SH-SY5Y (cell line): ENCODE data around the gene KCNJ1.

Experiments
- GATA2 ChIP-seq: IDR thresholded peaks from 2 replicates; pipeline ENCODE4 v1.6.1; 2011; ENCODE audit warnings: mild to moderate bottlenecking, low read depth, low read length
- GATA3 ChIP-seq: IDR thresholded peaks from 2 replicates; pipeline ENCODE4 v1.6.1; 2011; ENCODE audit warnings: low read depth, mild to moderate bottlenecking, low read length, moderate library complexity

DNA sequence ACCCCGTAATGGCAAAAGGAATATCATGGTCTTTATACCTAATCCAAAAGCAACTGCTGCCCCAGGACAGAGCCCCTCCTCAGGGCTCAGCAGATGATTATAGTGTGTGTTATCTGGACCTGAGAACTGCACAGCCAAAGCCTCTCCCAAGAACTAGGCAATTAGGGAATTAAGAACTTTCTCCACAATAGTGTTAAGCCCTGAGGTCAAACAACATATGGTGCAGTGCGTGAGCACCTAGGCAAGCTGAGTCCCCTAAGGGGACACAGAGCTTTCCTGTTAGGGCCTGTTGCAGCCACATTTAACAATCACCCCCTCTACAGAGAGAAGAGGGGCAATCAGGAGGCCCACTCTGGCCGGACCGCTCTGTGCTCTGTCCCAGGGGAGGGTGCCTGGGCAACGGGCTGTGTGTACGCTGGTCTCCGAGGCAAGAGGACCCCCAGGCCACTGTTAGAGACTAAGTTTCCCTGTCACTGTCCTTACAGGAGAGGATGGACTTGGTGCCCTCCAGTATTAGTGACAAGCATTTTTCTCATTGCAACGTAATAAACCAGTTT, 22.6 kb upstream of the KCNJ1 start:
- TF ChIP-seq GATA3 = no peak
- no peak for TF ChIP-seq GATA2
